ENCODE measurements around the gene INS.

- TF ChIP-seq, protein P1, sequence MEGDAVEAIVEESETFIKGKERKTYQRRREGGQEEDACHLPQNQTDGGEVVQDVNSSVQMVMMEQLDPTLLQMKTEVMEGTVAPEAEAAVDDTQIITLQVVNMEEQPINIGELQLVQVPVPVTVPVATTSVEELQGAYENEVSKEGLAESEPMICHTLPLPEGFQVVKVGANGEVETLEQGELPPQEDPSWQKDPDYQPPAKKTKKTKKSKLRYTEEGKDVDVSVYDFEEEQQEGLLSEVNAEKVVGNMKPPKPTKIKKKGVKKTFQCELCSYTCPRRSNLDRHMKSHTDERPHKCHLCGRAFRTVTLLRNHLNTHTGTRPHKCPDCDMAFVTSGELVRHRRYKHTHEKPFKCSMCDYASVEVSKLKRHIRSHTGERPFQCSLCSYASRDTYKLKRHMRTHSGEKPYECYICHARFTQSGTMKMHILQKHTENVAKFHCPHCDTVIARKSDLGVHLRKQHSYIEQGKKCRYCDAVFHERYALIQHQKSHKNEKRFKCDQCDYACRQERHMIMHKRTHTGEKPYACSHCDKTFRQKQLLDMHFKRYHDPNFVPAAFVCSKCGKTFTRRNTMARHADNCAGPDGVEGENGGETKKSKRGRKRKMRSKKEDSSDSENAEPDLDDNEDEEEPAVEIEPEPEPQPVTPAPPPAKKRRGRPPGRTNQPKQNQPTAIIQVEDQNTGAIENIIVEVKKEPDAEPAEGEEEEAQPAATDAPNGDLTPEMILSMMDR (conservative IDR thresholded peaks at IDR 0.05; ENCODE audit: low read depth, low read length) = no peak
- TF ChIP-seq EZH2 (IDR thresholded peaks at IDR 0.05; ENCODE audit: borderline replicate concordance, low read depth, low read length, poor library complexity, severe bottlenecking) = no peak
Measured at GRCh38 chr11:2190657-2191471, 29.9 kb upstream of the INS start.
